K562 (cell line): ENCODE results near the gene GNAZ. TPM values are rescaled to one million over a fixed set of nuclear protein-coding genes. Genes with fewer than 3 reads are reported as not detected.
A peak's percentile ranks its signal among the peaks of the same experiment; 100 is the strongest.

ENCODE experiments used
- ATAC-seq: fragments of 200-7000 bp; cut with Tn5 transposase; 3 replicates; pipeline ENCODE4 v1.9.1; 2020; ENCODE audit warnings: moderate library complexity
- BruUV-seq: library from RNA; stranded (reverse); fragments of 400-500 nt; replicated peaks from 2 replicates; lab custom pipeline; 2021; lab: Mats Ljungman, UMichigan
- CTCF ChIA-PET: fragments of 300-600 bp; formaldehyde crosslinking; extraction: SDS; loops from one replicate; lab custom pipeline; 2021; ENCODE audit warnings: low intra/inter-chr PET ratio; lab: Yijun Ruan, JAX
- POLR2A ChIA-PET: fragments of 300-600, 350-650 bp; sonication (Branson Sonifier 250); formaldehyde crosslinking; extraction: SDS; loops from one replicate; lab custom pipeline; 2021; ENCODE audit warnings: antibody characterized with exemption, inconsistent platforms; lab: Yijun Ruan, JAX
- DNase-seq, 4 experiments: peaks; one replicate each; pipeline versions ENCODE4 v3.0.0 to v3.0.0-alpha.2; 2011 to 2018; ENCODE audit warnings: low spot score in 3 of 4, mixed read lengths in 3 of 4; ENCODE audit errors: extremely low read depth in 1 of 4
- FAIRE-seq: peaks from 2 replicates; lab custom pipeline; 2011; peaks lifted over from hg19 to GRCh38; lab: Jason Lieb, UNC
- H2AFZ ChIP-seq: 2 replicates; pipeline ENCODE4 v1.6.0; 2011; ENCODE audit warnings: low read depth, low read length, control low read depth, inconsistent platforms
- H3K27ac ChIP-seq: fragments of 200-600 bp; 3 replicates; pipeline ENCODE4 v1.8.0; 2011; ENCODE audit warnings: low read depth, mild to moderate bottlenecking, control low read depth, inconsistent platforms, low read length, moderate library complexity, mixed read lengths; ENCODE audit errors: extremely low read depth
- H3K27me3 ChIP-seq, 2 experiments: fragments of 300-600 bp in 1 of 2; 2 replicates in 1 of 2; 3 replicates in 1 of 2; pipeline versions ENCODE4 v1.6.0 to v1.8.0; 2011; ENCODE audit warnings: inconsistent platforms in 2 of 2, low read length in 2 of 2, mild to moderate bottlenecking in 1 of 2, mixed read lengths in 1 of 2, moderate library complexity in 1 of 2; ENCODE audit not compliant: control insufficient read depth in 2 of 2, insufficient read depth in 2 of 2
- H3K36me3 ChIP-seq: fragments of 300-600 bp; 3 replicates; pipeline ENCODE4 v1.8.0; 2011; ENCODE audit warnings: mild to moderate bottlenecking, low read length, inconsistent platforms; ENCODE audit not compliant: control insufficient read depth, insufficient read depth
- H3K4me1 ChIP-seq, 2 experiments: fragments of 200-600 bp in 1 of 2; replicated peaks in 1 of 2; 2 replicates in 1 of 2; 3 replicates in 1 of 2; pipeline versions ENCODE4 v1.5.1 to v1.8.0; 2011; ENCODE audit warnings: inconsistent platforms in 2 of 2, low read length in 2 of 2, mild to moderate bottlenecking in 1 of 2, mixed read lengths in 1 of 2, moderate library complexity in 1 of 2; ENCODE audit not compliant: control insufficient read depth in 2 of 2, insufficient read depth in 2 of 2
- H3K4me2 ChIP-seq: 2 replicates; pipeline ENCODE4 v1.6.1; 2011; ENCODE audit warnings: low read length, control low read depth, inconsistent platforms, mixed read lengths; ENCODE audit not compliant: insufficient read depth
- H3K4me3 ChIP-seq: fragments of 200-600 bp; sonication (generic), shearing (Covaris generic); 2 replicates; pipeline ENCODE4 v1.5.1; 2016; ENCODE audit warnings: control low read depth, inconsistent platforms
- H3K79me2 ChIP-seq: fragments of 200-600 bp; 3 replicates; pipeline ENCODE4 v1.8.0; 2011; ENCODE audit warnings: low read length, inconsistent platforms; ENCODE audit not compliant: control insufficient read depth, insufficient read depth
- H3K9ac ChIP-seq, 2 experiments: 2 replicates each; pipeline versions ENCODE4 v1.6.0 to v1.6.1; 2011; ENCODE audit warnings: low read depth in 2 of 2, low read length in 2 of 2, control low read depth in 1 of 2, inconsistent platforms in 1 of 2, mild to moderate bottlenecking in 1 of 2, mixed read lengths in 1 of 2; ENCODE audit not compliant: insufficient read depth in 1 of 2
- H3K9me1 ChIP-seq: one replicate; pipeline ENCODE4 v1.6.0; 2011; ENCODE audit warnings: inconsistent platforms, mild to moderate bottlenecking, low read length, moderate library complexity; ENCODE audit not compliant: control insufficient read depth, insufficient read depth
- H3K9me3 ChIP-seq: replicated peaks from 2 replicates; pipeline ENCODE4 v1.5.1; 2011; ENCODE audit warnings: low read depth, low read length, inconsistent platforms; ENCODE audit not compliant: control insufficient read depth, insufficient read depth
- H4K20me1 ChIP-seq: replicated peaks from 2 replicates; pipeline ENCODE4 v1.6.1; 2011; ENCODE audit warnings: low read length, inconsistent platforms, mixed read lengths; ENCODE audit not compliant: control insufficient read depth, insufficient read depth
- ELF1 ChIP-seq: fragments of 200-800 bp; sonication (Bioruptor generic); IDR thresholded peaks from 2 replicates; pipeline ENCODE4 v1.6.1; 2016; ENCODE audit warnings: missing genetic modification characterization, missing compliant biosample characterization
- ELF2 ChIP-seq: fragments of 250-450 bp; sonication (Bioruptor Pico); IDR thresholded peaks from 2 replicates; pipeline ENCODE4 v1.5.0; 2021; ENCODE audit warnings: mild to moderate bottlenecking
- GTF2B ChIP-seq: IDR thresholded peaks from 2 replicates; pipeline ENCODE4 v1.6.1; 2011; ENCODE audit not compliant: insufficient read length; ENCODE audit errors: extremely low read depth
- KDM2B ChIP-seq: fragments of 250-450 bp; sonication (Bioruptor Pico); IDR thresholded peaks from 2 replicates; pipeline ENCODE4 v1.8.0; 2021; ENCODE audit warnings: mild to moderate bottlenecking, moderate library complexity
- MAFF ChIP-seq: IDR thresholded peaks from 2 replicates; pipeline ENCODE4 v1.6.1; 2012; ENCODE audit warnings: low read length, improper control_type of control experiment
- NCOA1 ChIP-seq: fragments of 450-650 bp; IDR thresholded peaks from 2 replicates; pipeline ENCODE4 v1.6.1; 2016; ENCODE audit warnings: low read depth
- PHF21A ChIP-seq: fragments of 450-650 bp; IDR thresholded peaks from 2 replicates; pipeline ENCODE4 v1.6.1; 2017; ENCODE audit warnings: low read depth, borderline replicate concordance
- PPARD ChIP-seq: fragments of 250-450 bp; sonication (Bioruptor Pico); IDR thresholded peaks from 2 replicates; pipeline ENCODE4 v1.8.0; 2022; ENCODE audit warnings: inconsistent platforms, mild to moderate bottlenecking, moderate library complexity
- RB1 ChIP-seq: fragments of 450-650 bp; IDR thresholded peaks from 2 replicates; pipeline ENCODE4 v1.6.1; 2017; ENCODE audit warnings: low read depth, mild to moderate bottlenecking
- RCOR1 ChIP-seq, 2 experiments: IDR thresholded peaks; 2 replicates each; pipeline ENCODE4 v1.6.1; 2012; ENCODE audit warnings: low read depth in 2 of 2, low read length in 2 of 2, borderline replicate concordance in 1 of 2, improper control_type of control experiment in 1 of 2
- SIX5 ChIP-seq, 2 experiments: IDR thresholded peaks; 2 replicates each; pipeline ENCODE4 v1.6.1; 2011; ENCODE audit warnings: low read length in 2 of 2, borderline replicate concordance in 1 of 2, low read depth in 1 of 2, mild to moderate bottlenecking in 1 of 2, moderate library complexity in 1 of 2; ENCODE audit not compliant: insufficient read depth in 1 of 2
- TBL1XR1 ChIP-seq, 2 experiments: IDR thresholded peaks; 2 replicates each; pipeline ENCODE4 v1.6.1; 2012; ENCODE audit warnings: improper control_type of control experiment in 2 of 2, low read length in 2 of 2, mild to moderate bottlenecking in 1 of 2
- TBP ChIP-seq: optimal IDR thresholded peaks from 2 replicates; pipeline ENCODE3; 2011; ENCODE audit warnings: low read depth, low read length, improper control_type of control experiment
- ZBTB7A ChIP-seq: IDR thresholded peaks from 2 replicates; pipeline ENCODE4 v1.6.1; 2011; ENCODE audit warnings: low read depth, mild to moderate bottlenecking, low read length, moderate library complexity, borderline replicate concordance; ENCODE audit not compliant: control insufficient read depth
- ZFP36 ChIP-seq: fragments of 150-350 bp; IDR thresholded peaks from 2 replicates; pipeline ENCODE4 v1.6.1; 2018; ENCODE audit warnings: low read length, low read depth; ENCODE audit not compliant: partially characterized antibody
- ZNF140 ChIP-seq: fragments of 250-450 bp; sonication (Bioruptor Pico); IDR thresholded peaks from 2 replicates; pipeline ENCODE4 v1.8.0; 2021; ENCODE audit warnings: moderate library complexity, mild to moderate bottlenecking, inconsistent platforms
- ZNF589 ChIP-seq: fragments of 200-800 bp; sonication (Bioruptor generic); IDR thresholded peaks from 2 replicates; pipeline ENCODE4 v1.6.1; 2016; ENCODE audit warnings: low read depth, missing genetic modification characterization, missing compliant biosample characterization
- ZNF785 ChIP-seq: fragments of 250-450 bp; sonication (Bioruptor Pico); IDR thresholded peaks from 2 replicates; pipeline ENCODE4 v1.4.0; 2020; ENCODE audit warnings: mild to moderate bottlenecking
- WGBS: fragments of 100-300 bp; shearing (Covaris generic); methylation state at CpG from one replicate; pipeline ENCODE4 v1.1.6; 2016; ENCODE audit warnings: low coverage, mixed read lengths; ENCODE audit not compliant: insufficient coverage; ENCODE audit errors: missing lambda C conversion rate; 5-methylcytosine and 5-hydroxymethylcytosine counted together
- in situ Hi-C: fragments of 300-500 bp; cut with MboI; formaldehyde crosslinking; loops from 4 replicates; pipeline ENCODE4 v1.15.0; 2018; ENCODE audit warnings: inconsistent platforms, mixed read lengths
- intact Hi-C: fragments of 100-400 bp; cut with micrococcal nuclease; formaldehyde crosslinking; loops from 2 replicates; pipeline ENCODE4 v1.14.2; 2022
- polyA plus RNA-seq, 8 experiments: library from polyadenylated mRNA; depleted of rRNA in 4 of 8; stranded (reverse) in 5 of 8; unstranded in 3 of 8; fragments of >200 nt; fragmentation: Nextera tagmentation in 2 of 8; fragmentation: Illumina TruSeq in 1 of 8; extraction: Ambion mirVana in 2 of 8; extraction: Trizol in 1 of 8; gene quantifications; 2 replicates each; pipeline versions ENCODE4 v1.2.1 to v1.2.3, GENCODE V29; 2011 to 2014; ENCODE audit warnings: inconsistent platforms in 1 of 8, missing spikeins in 1 of 8
- total RNA-seq, 7 experiments: library from RNA; depleted of rRNA in 6 of 7; stranded (reverse); fragments of >200 nt in 6 of 7; fragmentation: Illumina TruSeq in 2 of 7; extraction: Trizol in 2 of 7; gene quantifications; 2 replicates each; pipeline versions ENCODE4 v1.2.1 to v1.2.3, GENCODE V29; 2011 to 2021; ENCODE audit warnings: low replicate concordance in 1 of 7
- TF ChIP-seq, protein P1 (sequence below): sonication (generic); formaldehyde crosslinking; IDR thresholded peaks from 2 replicates; pipeline ENCODE4 v1.8.1; 2023; ENCODE audit warnings: mild to moderate bottlenecking, missing genetic modification reagents

Gene GNAZ
- total and polyA plus RNA-seq, 9 of the 15 experiments (the other 6 are each of a cell fraction or from before 2014, with no cell fraction given) = 0.04 to 0.22 (median 0.13) TPM; not detected in 3

GRCh38 chr22:23066200-23067022 is 3.9 kb upstream of the GNAZ start:
- peaks cover 82% of the 10 kb centered on the region for H4K20me1 ChIP-seq
- H3K27me3 ChIP-seq = peaks cover 56 to 93% of the 10 kb centered on the region in 2 experiments
- peaks cover 4 to 22% of the 10 kb centered on the region in 2 experiments; a peak in 4 of 5 replicates for H3K4me1 ChIP-seq
- TF ChIP-seq ZBTB7A (0 out of 2 replicates have a peak, but pooled peaks have one; percentile 9), ELF2 (CRISPR knock-in tag) (no peak), GTF2B (no peak), KDM2B (CRISPR knock-in tag) (peak; percentile 13; the same call in 1 of the 2 replicates), TBP (peak; percentile 18), PPARD (CRISPR knock-in tag) (no peak), RB1 (peak; percentile 34; the same call in 1 of the 2 replicates), ELF1 (tag) (no peak), RCOR1 (IDR thresholded peaks at IDR 0.05; ENCODE audit: borderline replicate concordance in 1 of 2, low read depth in 2 of 2, low read length in 2 of 2) (peak in 1 of 2 experiments; percentile 64; a peak in 1 of 4 replicates), ZNF140 (CRISPR knock-in tag) (no peak), NCOA1 (no peak), ZFP36 (peak; percentile 93), TBL1XR1 (IDR thresholded peaks at IDR 0.05; ENCODE audit: low read length in 2 of 2) (0 out of 4 replicates have a peak, but pooled peaks of 1 of the 2 experiments have one; percentile 67), ZNF785 (no peak), ZNF589 (no peak), SIX5 (IDR thresholded peaks at IDR 0.05; ENCODE audit: borderline replicate concordance in 1 of 2, insufficient read depth in 1 of 2, low read depth in 1 of 2, low read length in 2 of 2) (0 out of 4 replicates have a peak, but pooled peaks of 1 of the 2 experiments have one; percentile 3), PHF21A (0 out of 2 replicates have a peak, but pooled peaks have one; percentile 30), MAFF (0 out of 2 replicates have a peak, but pooled peaks have one; percentile 14)
- TF ChIP-seq, protein P1, sequence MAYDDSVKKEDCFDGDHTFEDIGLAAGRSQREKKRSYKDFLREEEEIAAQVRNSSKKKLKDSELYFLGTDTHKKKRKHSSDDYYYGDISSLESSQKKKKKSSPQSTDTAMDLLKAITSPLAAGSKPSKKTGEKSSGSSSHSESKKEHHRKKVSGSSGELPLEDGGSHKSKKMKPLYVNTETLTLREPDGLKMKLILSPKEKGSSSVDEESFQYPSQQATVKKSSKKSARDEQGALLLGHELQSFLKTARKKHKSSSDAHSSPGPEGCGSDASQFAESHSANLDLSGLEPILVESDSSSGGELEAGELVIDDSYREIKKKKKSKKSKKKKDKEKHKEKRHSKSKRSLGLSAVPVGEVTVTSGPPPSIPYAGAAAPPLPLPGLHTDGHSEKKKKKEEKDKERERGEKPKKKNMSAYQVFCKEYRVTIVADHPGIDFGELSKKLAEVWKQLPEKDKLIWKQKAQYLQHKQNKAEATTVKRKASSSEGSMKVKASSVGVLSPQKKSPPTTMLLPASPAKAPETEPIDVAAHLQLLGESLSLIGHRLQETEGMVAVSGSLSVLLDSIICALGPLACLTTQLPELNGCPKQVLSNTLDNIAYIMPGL (CRISPR knock-in tag) = peak; percentile 67; the same call in 1 of the 2 replicates
- TF ChIP-seq, all 486 proteins: peak for 11
- ChIA-PET POLR2A (interaction anchor here (0.5 to 9.0 kb wide), 19 partner anchors 8 to 1444 kb away, joined by 3 to 100 read pairs (median 4); partner anchors contain the start of genes GNAZ and RAB36), CTCF (interaction anchor here (1.5 kb wide), 1 partner anchor 107 kb away, joined by 4 read pairs; no protein-coding TSS in a partner anchor)
- Histone ChIP-seq H3K9me3 (no peaks in the 10 kb centered on the region), H3K9me1 (peaks cover 2% of the 10 kb centered on the region), H3K27ac (no peak overlapping the region), H3K79me2 (no peaks in the 10 kb centered on the region), H3K4me3 (no peak overlapping the region), H2AFZ (no peak overlapping the region), H3K4me2 (no peak overlapping the region), H3K36me3 (no peaks in the 10 kb centered on the region), H3K9ac (0 out of 4 replicates have a peak overlapping the region, but pooled peaks of 1 of the 2 experiments have one; percentile 2)
- intact Hi-C loops (no loop called here), in situ Hi-C loops (no loop called here)
- no peak for ATAC-seq
- FAIRE-seq = no peak
- DNase-seq = no peak
- WGBS = 2% methylated on average over 15 of the region's 15 CpGs
- no TSS peak for BruUV-seq
